Measurements from ENCODE around the gene COL1A1. TPM values are rescaled to one million over a fixed set of nuclear protein-coding genes. Genes with fewer than 3 reads are reported as not detected.
A peak's percentile ranks its signal among the peaks of the same experiment; 100 is the strongest.

Gene COL1A1
- total RNA-seq, 1 donor from 2014 or later, result 1.1 TPM

DNA sequence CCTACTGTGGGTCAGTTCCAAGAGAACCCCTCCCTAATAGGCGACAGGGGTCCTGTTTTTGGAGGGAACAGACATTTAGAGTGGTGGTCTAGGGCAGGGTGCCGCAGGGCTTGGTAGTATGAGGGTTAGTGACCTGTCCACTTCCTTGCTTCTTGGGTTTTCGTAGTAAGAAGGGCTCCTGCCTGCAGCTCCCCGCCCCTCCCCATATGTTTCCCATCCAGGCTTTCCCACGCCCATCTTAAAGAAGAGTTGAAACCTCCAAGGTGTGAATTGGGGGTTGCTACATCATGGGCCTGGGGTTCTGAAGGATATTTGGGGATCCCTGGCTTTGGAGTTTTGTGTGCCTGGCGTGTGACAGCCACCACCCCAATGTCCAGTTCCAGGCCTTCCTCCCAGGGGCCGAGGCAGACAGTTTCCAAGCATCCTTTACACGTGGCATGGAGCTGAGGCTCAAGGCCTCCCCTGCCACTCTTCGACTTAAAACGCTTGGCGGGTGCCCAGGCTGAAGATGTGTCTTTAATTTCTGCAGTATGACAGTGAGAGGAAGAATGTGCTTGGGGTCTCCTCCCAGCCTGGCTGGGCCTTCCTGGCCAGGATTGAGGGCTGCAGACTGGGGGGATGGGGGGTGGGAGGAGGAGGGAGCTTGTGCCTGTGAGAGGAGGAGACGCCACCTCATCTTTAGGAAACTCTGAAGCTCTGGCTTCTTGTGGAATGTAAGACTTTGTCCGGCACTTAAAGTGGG is 2.3 kb upstream of the COL1A1 start:
- Histone ChIP-seq H3K4me3 (no peak overlapping the region), H3K79me2 (ENCODE audit: low read depth) (no peaks in the 10 kb centered on the region), H3K27ac (no peak overlapping the region), H3K9me3 (ENCODE audit: low read depth) (no peaks in the 10 kb centered on the region), H2AFZ (replicated peaks) (no peak overlapping the region), H3K4me1 (peaks cover 26% of the 10 kb centered on the region), H3K36me3 (no peaks in the 10 kb centered on the region), H3F3A (ENCODE audit: low read depth) (peaks cover 28% of the 10 kb centered on the region), H3K27me3 (peaks cover 49% of the 10 kb centered on the region), H3K4me2 (no peak overlapping the region), H4K20me1 (ENCODE audit: low read depth) (no peaks in the 10 kb centered on the region), H3K9ac (no peak overlapping the region)
- peaks cover 61% of the 10 kb centered on the region for H3K4me1 Mint-ChIP-seq
- H3K27me3 Mint-ChIP-seq (ENCODE audit: insufficient read depth, low read depth), result peaks cover 14% of the 10 kb centered on the region
- no peaks in the 10 kb centered on the region for H3K9me3 Mint-ChIP-seq
- H3K36me3 Mint-ChIP-seq, result no peaks in the 10 kb centered on the region
- no peak overlapping the region for H3K4me3 Mint-ChIP-seq
- H3K27ac Mint-ChIP-seq, result no peak overlapping the region
- TF ChIP-seq EZH2phosphoT487 (IDR thresholded peaks at IDR 0.05), result no peak
- TF ChIP-seq, protein P1, sequence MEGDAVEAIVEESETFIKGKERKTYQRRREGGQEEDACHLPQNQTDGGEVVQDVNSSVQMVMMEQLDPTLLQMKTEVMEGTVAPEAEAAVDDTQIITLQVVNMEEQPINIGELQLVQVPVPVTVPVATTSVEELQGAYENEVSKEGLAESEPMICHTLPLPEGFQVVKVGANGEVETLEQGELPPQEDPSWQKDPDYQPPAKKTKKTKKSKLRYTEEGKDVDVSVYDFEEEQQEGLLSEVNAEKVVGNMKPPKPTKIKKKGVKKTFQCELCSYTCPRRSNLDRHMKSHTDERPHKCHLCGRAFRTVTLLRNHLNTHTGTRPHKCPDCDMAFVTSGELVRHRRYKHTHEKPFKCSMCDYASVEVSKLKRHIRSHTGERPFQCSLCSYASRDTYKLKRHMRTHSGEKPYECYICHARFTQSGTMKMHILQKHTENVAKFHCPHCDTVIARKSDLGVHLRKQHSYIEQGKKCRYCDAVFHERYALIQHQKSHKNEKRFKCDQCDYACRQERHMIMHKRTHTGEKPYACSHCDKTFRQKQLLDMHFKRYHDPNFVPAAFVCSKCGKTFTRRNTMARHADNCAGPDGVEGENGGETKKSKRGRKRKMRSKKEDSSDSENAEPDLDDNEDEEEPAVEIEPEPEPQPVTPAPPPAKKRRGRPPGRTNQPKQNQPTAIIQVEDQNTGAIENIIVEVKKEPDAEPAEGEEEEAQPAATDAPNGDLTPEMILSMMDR (IDR thresholded peaks at IDR 0.05), result no peak
- TF ChIP-seq EZH2 (IDR thresholded peaks at IDR 0.05), result no peak
- DNase-seq (ENCODE audit: low spot score), result no peak

- no peak overlapping the region for H3K27ac ChIP-seq
- peaks cover 26% of the 10 kb centered on the region for H3K4me1 ChIP-seq
- H3F3A ChIP-seq (ENCODE audit: low read depth), result peaks cover 32% of the 10 kb centered on the region
- H3K27ac Mint-ChIP-seq, result no peak overlapping the region
- no peaks in the 10 kb centered on the region for H3K9me3 ChIP-seq (ENCODE audit: low read depth)
- H3K27me3 ChIP-seq, result peaks cover 53% of the 10 kb centered on the region
- H3K4me2 ChIP-seq, result no peak overlapping the region
- no peak overlapping the region for H3K4me3 ChIP-seq
- no peaks in the 10 kb centered on the region for H3K9me3 Mint-ChIP-seq
- H3K79me2 ChIP-seq (ENCODE audit: low read depth), result no peaks in the 10 kb centered on the region
- no peak overlapping the region for H3K4me3 Mint-ChIP-seq
- no peaks in the 10 kb centered on the region for H3K36me3 Mint-ChIP-seq
- H3K9ac ChIP-seq, result no peak overlapping the region
- H3K36me3 ChIP-seq, result no peaks in the 10 kb centered on the region
- H4K20me1 ChIP-seq (ENCODE audit: low read depth), result no peaks in the 10 kb centered on the region
- no peak for DNase-seq (ENCODE audit: low spot score)
- no peak for TF ChIP-seq EZH2 (IDR thresholded peaks at IDR 0.05)
- TF ChIP-seq, protein P1 (IDR thresholded peaks at IDR 0.05), result no peak
- TF ChIP-seq EZH2phosphoT487 (IDR thresholded peaks at IDR 0.05), result no peak
- no peak overlapping the region for H2AFZ ChIP-seq (replicated peaks)
- H3K4me1 Mint-ChIP-seq, result peaks cover 58% of the 10 kb centered on the region
- H3K27me3 Mint-ChIP-seq (ENCODE audit: insufficient read depth, low read depth), result peaks cover 14% of the 10 kb centered on the region
Measured at GRCh38 chr17:50203086-50203485, 1.7 kb upstream of the COL1A1 start.

- H3K36me3 ChIP-seq, result no peaks in the 10 kb centered on the region
- peak overlapping the region; percentile 83 for H3K4me3 Mint-ChIP-seq
- peaks cover 53% of the 10 kb centered on the region for H3K27me3 ChIP-seq
- H3F3A ChIP-seq (ENCODE audit: low read depth), result peaks cover 18% of the 10 kb centered on the region
- H3K27ac Mint-ChIP-seq, result no peak overlapping the region
- H3K27me3 Mint-ChIP-seq (ENCODE audit: insufficient read depth, low read depth), result peaks cover 18% of the 10 kb centered on the region
- H2AFZ ChIP-seq (replicated peaks), result peak overlapping the region; percentile 12
- H3K4me3 ChIP-seq, result peak overlapping the region; percentile 40
- DNase-seq (ENCODE audit: low spot score), result peak; percentile 96
- TF ChIP-seq EZH2 (IDR thresholded peaks at IDR 0.05), result no peak
- TF ChIP-seq, protein P1 (IDR thresholded peaks at IDR 0.05), result peak; percentile 99
- H3K9me3 Mint-ChIP-seq, result no peaks in the 10 kb centered on the region
- H3K4me1 Mint-ChIP-seq, result peaks cover 41% of the 10 kb centered on the region
- no peaks in the 10 kb centered on the region for H3K79me2 ChIP-seq (ENCODE audit: low read depth)
- no peaks in the 10 kb centered on the region for H3K36me3 Mint-ChIP-seq
- H3K9ac ChIP-seq, result no peak overlapping the region
- no peaks in the 10 kb centered on the region for H4K20me1 ChIP-seq (ENCODE audit: low read depth)
- peak overlapping the region; percentile 76 for H3K4me2 ChIP-seq
- peaks cover 8% of the 10 kb centered on the region for H3K4me1 ChIP-seq
- no peaks in the 10 kb centered on the region for H3K9me3 ChIP-seq (ENCODE audit: low read depth)
- no peak overlapping the region for H3K27ac ChIP-seq
Measured at GRCh38 chr17:50200457-50201275, 765 bp downstream of the COL1A1 start.

Measured in neural progenitor cell (in vitro differentiated cells).